Measurements from ENCODE around the gene NLRP11. TPM values are rescaled to one million over a fixed set of nuclear protein-coding genes. Genes with fewer than 3 reads are reported as not detected.

The NLRP11 gene
- total RNA-seq, 1 experiment from 2014 or later = not detected

DNA sequence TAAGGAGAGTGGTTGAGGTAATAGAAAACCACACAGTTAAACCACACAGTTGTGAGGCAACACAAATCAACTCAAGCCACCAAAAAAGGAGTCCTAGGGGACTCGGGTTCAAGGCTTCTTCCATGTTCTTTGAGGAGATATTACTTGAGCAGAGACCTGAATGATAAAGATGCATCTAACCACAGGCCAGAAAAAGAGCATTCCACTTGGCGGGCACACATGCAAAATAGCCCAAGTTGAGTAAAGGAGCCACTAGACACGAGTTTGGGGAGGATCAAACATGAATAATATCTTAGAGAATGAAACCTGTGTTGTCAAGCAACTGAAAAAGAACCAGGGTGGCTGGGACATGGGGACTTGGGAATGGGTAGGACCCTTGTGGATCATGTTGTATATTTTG lies 34.7 kb upstream of the NLRP11 start:
- no peak for TF ChIP-seq CTCF (IDR thresholded peaks at IDR 0.05; ENCODE audit: unreplicated experiment)
- DNase-seq = no peak
- Mint-ChIP-seq H3K27ac (ENCODE audit: unreplicated experiment) (no peak overlapping the region), H3K4me1 (ENCODE audit: low read depth, unreplicated experiment) (no peaks in the 10 kb centered on the region), H3K27me3 (ENCODE audit: unreplicated experiment) (no peaks in the 10 kb centered on the region), H3K36me3 (ENCODE audit: insufficient read depth, unreplicated experiment) (no peaks in the 10 kb centered on the region), H3K4me3 (ENCODE audit: low read depth, unreplicated experiment) (no peak overlapping the region), H3K9me3 (ENCODE audit: low read depth, unreplicated experiment) (peaks cover 13% of the 10 kb centered on the region)
- intact Hi-C loops (cut with micrococcal nuclease; ENCODE audit: unreplicated experiment) = no loop called here
- BruUV-seq (replicated peaks) = no TSS peak
- CTCF ChIA-PET = no interaction called here

DNA sequence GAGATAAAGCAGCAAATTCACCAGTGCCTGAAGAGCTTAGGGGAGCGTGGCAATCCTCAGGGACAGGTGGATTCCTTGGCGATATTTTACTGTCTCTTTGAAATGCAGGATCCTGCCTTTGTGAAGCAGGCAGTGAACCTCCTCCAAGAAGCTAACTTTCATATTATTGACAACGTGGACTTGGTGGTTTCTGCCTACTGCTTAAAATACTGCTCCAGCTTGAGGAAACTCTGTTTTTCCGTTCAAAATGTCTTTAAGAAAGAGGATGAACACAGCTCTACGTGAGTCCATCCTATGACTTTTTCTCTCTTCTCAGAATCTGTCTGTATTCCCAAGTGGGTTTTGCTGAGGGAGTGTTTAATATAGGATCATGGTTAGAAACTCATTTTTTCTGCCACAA lies 27.2 kb upstream of the NLRP11 start:
- BruUV-seq (replicated peaks) = no TSS peak
- H3K9me3 Mint-ChIP-seq (ENCODE audit: low read depth, unreplicated experiment) = peaks cover 5% of the 10 kb centered on the region
- CTCF ChIA-PET = no interaction called here

DNA sequence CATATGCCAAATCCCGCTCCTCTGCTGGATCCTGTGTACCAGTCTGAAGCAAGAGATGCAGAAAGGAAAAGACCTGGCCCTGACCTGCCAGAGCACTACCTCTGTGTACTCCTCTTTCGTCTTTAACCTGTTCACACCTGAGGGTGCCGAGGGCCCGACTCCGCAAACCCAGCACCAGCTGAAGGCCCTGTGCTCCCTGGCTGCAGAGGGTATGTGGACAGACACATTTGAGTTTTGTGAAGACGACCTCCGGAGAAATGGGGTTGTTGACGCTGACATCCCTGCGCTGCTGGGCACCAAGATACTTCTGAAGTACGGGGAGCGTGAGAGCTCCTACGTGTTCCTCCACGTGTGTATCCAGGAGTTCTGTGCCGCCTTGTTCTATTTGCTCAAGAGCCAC lies 26.6 kb upstream of the NLRP11 start:
- Mint-ChIP-seq H3K9me3 (ENCODE audit: low read depth, unreplicated experiment) (peaks cover 10% of the 10 kb centered on the region), H3K4me3 (ENCODE audit: low read depth, unreplicated experiment) (no peak overlapping the region), H3K4me1 (ENCODE audit: low read depth, unreplicated experiment) (no peaks in the 10 kb centered on the region), H3K27ac (ENCODE audit: unreplicated experiment) (no peak overlapping the region), H3K27me3 (ENCODE audit: unreplicated experiment) (no peaks in the 10 kb centered on the region), H3K36me3 (ENCODE audit: insufficient read depth, unreplicated experiment) (no peaks in the 10 kb centered on the region)
- TF ChIP-seq CTCF (IDR thresholded peaks at IDR 0.05; ENCODE audit: unreplicated experiment) = no peak
- no TSS peak for BruUV-seq (replicated peaks)
- intact Hi-C loops (cut with micrococcal nuclease; ENCODE audit: unreplicated experiment) = no loop called here
- no peak for DNase-seq
- CTCF ChIA-PET = no interaction called here

More for the DNA sequence above, 27.2 kb upstream of the NLRP11 start:
- no peaks in the 10 kb centered on the region for H3K4me1 Mint-ChIP-seq (ENCODE audit: low read depth, unreplicated experiment)
- intact Hi-C loops (cut with micrococcal nuclease; ENCODE audit: unreplicated experiment) = no loop called here
- no peaks in the 10 kb centered on the region for H3K36me3 Mint-ChIP-seq (ENCODE audit: insufficient read depth, unreplicated experiment)
- TF ChIP-seq CTCF (IDR thresholded peaks at IDR 0.05; ENCODE audit: unreplicated experiment) = no peak
- no peak overlapping the region for H3K27ac Mint-ChIP-seq (ENCODE audit: unreplicated experiment)
- H3K27me3 Mint-ChIP-seq (ENCODE audit: unreplicated experiment) = no peaks in the 10 kb centered on the region
- no peak for DNase-seq
- H3K4me3 Mint-ChIP-seq (ENCODE audit: low read depth, unreplicated experiment) = no peak overlapping the region

- Mint-ChIP-seq H3K27ac (ENCODE audit: unreplicated experiment) (no peak overlapping the region), H3K9me3 (ENCODE audit: low read depth, unreplicated experiment) (peaks cover 8% of the 10 kb centered on the region), H3K4me3 (ENCODE audit: low read depth, unreplicated experiment) (no peak overlapping the region), H3K36me3 (ENCODE audit: insufficient read depth, unreplicated experiment) (no peaks in the 10 kb centered on the region), H3K4me1 (ENCODE audit: low read depth, unreplicated experiment) (no peaks in the 10 kb centered on the region), H3K27me3 (ENCODE audit: unreplicated experiment) (no peaks in the 10 kb centered on the region)
- no TSS peak for BruUV-seq (replicated peaks)
- intact Hi-C loops (cut with micrococcal nuclease; ENCODE audit: unreplicated experiment) = no loop called here
- CTCF ChIA-PET = no interaction called here
- no peak for TF ChIP-seq CTCF (IDR thresholded peaks at IDR 0.05; ENCODE audit: unreplicated experiment)
- no peak for DNase-seq
These were observed 26.2 kb upstream of the NLRP11 start for GRCh38 chr19:55857974-55858373.

DNA sequence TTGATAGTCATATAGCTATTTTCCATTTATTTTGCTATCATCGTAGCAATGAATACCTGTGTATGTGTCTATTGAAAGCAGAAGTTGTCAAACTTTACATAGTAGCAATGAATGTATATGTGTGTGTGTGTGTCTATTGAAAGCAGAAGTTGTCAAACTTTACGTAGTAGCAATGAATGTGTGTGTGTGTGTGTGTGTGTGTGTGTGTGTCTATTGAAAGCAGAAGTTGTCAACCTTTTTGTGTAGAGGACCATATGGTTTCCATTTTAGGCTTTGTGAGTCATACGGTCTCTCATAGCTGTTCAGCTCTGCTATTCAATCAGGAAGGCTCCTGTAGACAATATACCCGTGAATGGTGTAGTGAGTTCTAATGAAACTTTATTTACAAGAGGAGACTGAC lies 25.4 kb upstream of the NLRP11 start:
- TF ChIP-seq CTCF (IDR thresholded peaks at IDR 0.05; ENCODE audit: unreplicated experiment) = no peak
- BruUV-seq (replicated peaks) = no TSS peak
- peaks cover 8% of the 10 kb centered on the region for H3K9me3 Mint-ChIP-seq (ENCODE audit: low read depth, unreplicated experiment)
- H3K4me1 Mint-ChIP-seq (ENCODE audit: low read depth, unreplicated experiment) = no peaks in the 10 kb centered on the region
- intact Hi-C loops (cut with micrococcal nuclease; ENCODE audit: unreplicated experiment) = no loop called here
- no peak overlapping the region for H3K27ac Mint-ChIP-seq (ENCODE audit: unreplicated experiment)
- CTCF ChIA-PET = no interaction called here
- no peaks in the 10 kb centered on the region for H3K27me3 Mint-ChIP-seq (ENCODE audit: unreplicated experiment)
- no peaks in the 10 kb centered on the region for H3K36me3 Mint-ChIP-seq (ENCODE audit: insufficient read depth, unreplicated experiment)
- H3K4me3 Mint-ChIP-seq (ENCODE audit: low read depth, unreplicated experiment) = no peak overlapping the region
- no peak for DNase-seq

All from Calu3 (cell line).